Smooth muscle cell of the brain vasculature (primary cell): ENCODE measurements around the gene CAMP.
"Not testable (repeated sequence)": the region's sequence is repeated elsewhere in the genome, so short reads cannot be mapped to it uniquely, and the experiment has no call there.

Source experiments
- DNase-seq: peaks from one replicate; pipeline ENCODE4 v3.0.0-alpha.2; 2012; ENCODE audit warnings: low read depth, low spot score

The CAMP gene

GRCh38 chr3:48222616-48223513, at the start of gene CAMP:
Gene CAMP (plus strand): TSS chr3:48223495. CDS start chr3:48223512, 17 bp downstream.
- no peak for DNase-seq

- no peak for DNase-seq
These were observed 45.2 kb upstream of the CAMP start for GRCh38 chr3:48178072-48178471.

GRCh38 chr3:48180021-48180420, 43.3 kb upstream of the CAMP start:
- DNase-seq = no peak

GRCh38 chr3:48180531-48181253, 42.6 kb upstream of the CAMP start:
- DNase-seq = no peak

- no peak for DNase-seq
These were observed 39.0 kb upstream of the CAMP start for GRCh38 chr3:48184299-48184698.

GRCh38 chr3:48185129-48185528, 38.2 kb upstream of the CAMP start:
- no peak for DNase-seq

GRCh38 chr3:48186631-48187300, 36.5 kb upstream of the CAMP start:
- no peak for DNase-seq

- DNase-seq = no peak
These were observed 36.1 kb upstream of the CAMP start for GRCh38 chr3:48187301-48187578.

GRCh38 chr3:48187579-48188265, 35.6 kb upstream of the CAMP start:
- DNase-seq = no peak

GRCh38 chr3:48188266-48189201, 34.8 kb upstream of the CAMP start, which contains the start of gene CDC25A:
Gene CDC25A (minus strand): TSS chr3:48188417. CDS start chr3:48187947, 470 bp downstream.
- DNase-seq = peak; percentile 96

GRCh38 chr3:48189321-48189720, 34.0 kb upstream of the CAMP start:
- no peak for DNase-seq

- DNase-seq = no peak
These were observed 32.4 kb upstream of the CAMP start for GRCh38 chr3:48190911-48191310.

- DNase-seq = peak; percentile 36
These were observed 28.7 kb upstream of the CAMP start for GRCh38 chr3:48194446-48195071.

GRCh38 chr3:48196611-48197010, 26.7 kb upstream of the CAMP start:
- DNase-seq = no peak

- no peak for DNase-seq
These were observed 24.2 kb upstream of the CAMP start for GRCh38 chr3:48199117-48199516.

GRCh38 chr3:48202632-48203031, 20.7 kb upstream of the CAMP start:
- DNase-seq = no peak

GRCh38 chr3:48208076-48208475, 15.2 kb upstream of the CAMP start:
- DNase-seq = no peak

GRCh38 chr3:48209445-48209844, 13.8 kb upstream of the CAMP start:
- DNase-seq = no peak

GRCh38 chr3:48210534-48210933, 12.8 kb upstream of the CAMP start:
- DNase-seq = not testable (repeated sequence)

- DNase-seq = not testable (repeated sequence)
These were observed 11.5 kb upstream of the CAMP start for GRCh38 chr3:48211776-48212175.
